ENCODE data around the gene ZDHHC14.

Gene ZDHHC14

GRCh38 chr6:157539900-157540752, 159.1 kb downstream of the ZDHHC14 start:
- TF ChIP-seq, protein P1, sequence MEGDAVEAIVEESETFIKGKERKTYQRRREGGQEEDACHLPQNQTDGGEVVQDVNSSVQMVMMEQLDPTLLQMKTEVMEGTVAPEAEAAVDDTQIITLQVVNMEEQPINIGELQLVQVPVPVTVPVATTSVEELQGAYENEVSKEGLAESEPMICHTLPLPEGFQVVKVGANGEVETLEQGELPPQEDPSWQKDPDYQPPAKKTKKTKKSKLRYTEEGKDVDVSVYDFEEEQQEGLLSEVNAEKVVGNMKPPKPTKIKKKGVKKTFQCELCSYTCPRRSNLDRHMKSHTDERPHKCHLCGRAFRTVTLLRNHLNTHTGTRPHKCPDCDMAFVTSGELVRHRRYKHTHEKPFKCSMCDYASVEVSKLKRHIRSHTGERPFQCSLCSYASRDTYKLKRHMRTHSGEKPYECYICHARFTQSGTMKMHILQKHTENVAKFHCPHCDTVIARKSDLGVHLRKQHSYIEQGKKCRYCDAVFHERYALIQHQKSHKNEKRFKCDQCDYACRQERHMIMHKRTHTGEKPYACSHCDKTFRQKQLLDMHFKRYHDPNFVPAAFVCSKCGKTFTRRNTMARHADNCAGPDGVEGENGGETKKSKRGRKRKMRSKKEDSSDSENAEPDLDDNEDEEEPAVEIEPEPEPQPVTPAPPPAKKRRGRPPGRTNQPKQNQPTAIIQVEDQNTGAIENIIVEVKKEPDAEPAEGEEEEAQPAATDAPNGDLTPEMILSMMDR (IDR thresholded peaks at IDR 0.05; ENCODE audit: low read depth, low read length, missing control alignments), result no peak

DNA sequence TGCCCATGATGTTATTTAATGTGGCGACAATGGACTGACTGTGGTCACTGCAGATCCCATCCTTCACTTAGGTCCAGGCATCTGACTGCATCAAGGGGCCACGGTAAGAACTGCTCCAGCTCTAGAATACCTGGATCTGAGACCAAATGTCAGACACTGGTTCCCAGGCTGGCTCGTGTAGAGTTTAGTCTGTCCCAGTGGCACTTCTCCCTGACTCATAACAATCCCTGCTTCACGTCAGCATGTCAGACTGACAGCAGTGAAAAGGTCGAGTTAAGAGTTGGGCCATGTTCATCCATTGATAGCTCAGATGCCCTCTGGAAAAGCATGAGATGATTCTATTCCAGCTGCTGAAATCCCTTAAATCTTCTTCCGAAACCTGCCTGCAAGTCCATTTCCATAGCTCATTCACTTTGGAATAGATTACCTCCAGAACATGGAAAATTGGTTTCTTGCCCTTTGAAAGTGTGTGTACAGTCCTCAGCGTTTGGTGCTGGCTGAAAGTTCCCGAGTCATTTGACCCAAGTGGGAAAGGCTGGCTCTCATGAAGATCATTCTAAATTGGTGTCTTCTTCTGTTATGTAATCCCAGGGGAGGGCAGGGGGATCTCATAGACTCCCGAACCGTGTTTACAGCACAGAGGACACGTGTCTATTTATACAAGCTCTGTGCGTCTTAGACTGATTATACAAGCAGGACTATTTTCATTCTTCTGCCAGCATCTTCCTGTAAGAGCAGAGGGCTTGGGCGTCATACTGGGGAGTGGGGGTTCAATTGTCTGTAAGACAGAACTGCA, 160.8 kb downstream of the ZDHHC14 start:
- in situ Hi-C loops (cut with HindIII; ENCODE audit: low pct_ligation_motif_present, low sequenced_read_pairs), result no loop called here
- no peak for DNase-seq
- H3K36me3 ChIP-seq (replicated peaks), result no peaks in the 10 kb centered on the region
- no peaks in the 10 kb centered on the region for H3K27me3 ChIP-seq (replicated peaks)
- TF ChIP-seq, protein P1 (IDR thresholded peaks at IDR 0.05; ENCODE audit: low read depth, low read length, missing control alignments), result no peak
- H3K27ac ChIP-seq, result no peak overlapping the region
- no peak overlapping the region for H3K4me3 ChIP-seq (ENCODE audit: low read depth, low read length)

More at GRCh38 chr6:157539900-157540752, 159.1 kb downstream of the ZDHHC14 start:
- H3K27me3 ChIP-seq (replicated peaks), result no peaks in the 10 kb centered on the region
- no peaks in the 10 kb centered on the region for H3K36me3 ChIP-seq (replicated peaks)
- no peak overlapping the region for H3K27ac ChIP-seq
- no peak for DNase-seq
- no peak overlapping the region for H3K4me3 ChIP-seq (ENCODE audit: low read depth, low read length)
- in situ Hi-C loops (cut with HindIII; ENCODE audit: low pct_ligation_motif_present, low sequenced_read_pairs), result no loop called here

DNA sequence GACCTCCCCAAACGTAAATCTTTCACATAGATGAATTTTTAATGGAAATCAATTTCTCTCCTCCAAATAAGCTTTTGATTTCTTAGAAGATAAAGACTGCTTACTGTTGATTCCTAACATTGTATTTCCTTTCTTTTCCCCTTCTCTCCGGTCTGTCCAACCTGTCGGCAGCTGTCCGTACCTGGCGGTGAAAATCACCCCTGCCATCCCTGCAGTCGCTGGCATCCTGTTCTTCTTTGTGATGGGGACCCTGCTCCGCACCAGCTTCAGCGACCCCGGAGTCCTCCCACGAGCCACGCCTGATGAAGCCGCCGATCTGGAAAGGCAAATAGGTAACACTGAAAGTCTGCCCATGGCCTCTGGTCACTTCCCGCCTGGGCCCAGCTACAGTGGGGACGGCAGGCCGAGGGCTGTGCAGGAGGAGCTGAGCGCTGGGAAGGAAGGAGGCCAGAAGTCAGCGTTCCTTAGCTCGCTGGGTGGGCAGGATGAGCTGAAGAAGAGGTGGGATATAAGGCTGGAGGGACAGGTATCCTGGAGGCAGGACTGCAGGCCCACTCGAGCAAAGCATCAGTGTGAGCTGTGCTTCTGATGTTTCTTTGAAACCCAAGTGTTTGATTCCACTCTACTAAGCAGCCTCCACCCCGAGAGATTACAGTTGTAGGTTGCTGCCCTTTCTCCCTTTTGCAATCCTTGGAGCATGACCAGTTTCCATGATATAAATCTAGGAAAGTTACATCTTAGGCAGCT, 161.6 kb downstream of the ZDHHC14 start:
- H3K27me3 ChIP-seq (replicated peaks), result no peaks in the 10 kb centered on the region
- no peak for DNase-seq
- in situ Hi-C loops (cut with HindIII; ENCODE audit: low pct_ligation_motif_present, low sequenced_read_pairs), result no loop called here

GRCh38 chr6:157546321-157546720, 165.3 kb downstream of the ZDHHC14 start:
- no peaks in the 10 kb centered on the region for H3K27me3 ChIP-seq (replicated peaks)
- in situ Hi-C loops (cut with HindIII; ENCODE audit: low pct_ligation_motif_present, low sequenced_read_pairs), result no loop called here
- no peak overlapping the region for H3K27ac ChIP-seq
- no peak overlapping the region for H3K4me3 ChIP-seq (ENCODE audit: low read depth, low read length)
- H3K36me3 ChIP-seq (replicated peaks), result no peaks in the 10 kb centered on the region
- TF ChIP-seq, protein P1 (IDR thresholded peaks at IDR 0.05; ENCODE audit: low read depth, low read length, missing control alignments), result no peak
- no peak for DNase-seq

More for the DNA sequence above, 161.6 kb downstream of the ZDHHC14 start:
- no peak overlapping the region for H3K4me3 ChIP-seq (ENCODE audit: low read depth, low read length)
- TF ChIP-seq, protein P1 (IDR thresholded peaks at IDR 0.05; ENCODE audit: low read depth, low read length, missing control alignments), result no peak
- H3K27ac ChIP-seq, result no peak overlapping the region
- no peaks in the 10 kb centered on the region for H3K36me3 ChIP-seq (replicated peaks)

- Histone ChIP-seq H3K27me3 (replicated peaks) (no peaks in the 10 kb centered on the region), H3K4me3 (ENCODE audit: low read depth, low read length) (no peak overlapping the region), H3K27ac (no peak overlapping the region), H3K36me3 (replicated peaks) (no peaks in the 10 kb centered on the region)
- TF ChIP-seq, protein P1 (IDR thresholded peaks at IDR 0.05; ENCODE audit: low read depth, low read length, missing control alignments), result no peak
- in situ Hi-C loops (cut with HindIII; ENCODE audit: low pct_ligation_motif_present, low sequenced_read_pairs), result no loop called here
- no peak for DNase-seq
These were observed 166.1 kb downstream of the ZDHHC14 start for GRCh38 chr6:157547112-157547511.
